ENCODE results near the gene PRSS8.
"Not testable (repeated sequence)": the region's sequence is repeated elsewhere in the genome, so short reads cannot be mapped to it uniquely, and the experiment has no call there.

The PRSS8 gene

DNA sequence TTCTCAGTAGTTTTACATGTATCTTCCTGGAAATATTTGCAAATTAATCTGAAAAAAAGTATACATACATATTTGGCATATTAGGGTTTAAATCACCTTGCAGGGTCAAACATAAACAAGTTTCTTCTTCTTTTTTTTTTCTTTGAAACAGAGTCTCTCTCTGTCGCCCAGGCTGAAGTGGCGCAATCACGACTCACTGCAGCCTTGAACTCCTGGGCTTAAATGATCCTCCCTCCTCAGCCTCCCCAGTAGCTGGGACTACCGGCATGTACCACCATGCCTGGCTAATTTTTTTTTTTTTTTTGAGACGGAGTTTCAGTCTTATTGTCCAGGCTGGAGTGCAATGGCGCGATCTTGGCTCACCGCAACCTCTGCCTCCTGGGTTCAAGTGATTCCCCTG lies 31.8 kb upstream of the PRSS8 start:
- Histone ChIP-seq H3K36me3 (ENCODE audit: control insufficient read depth in 1 of 2, insufficient read depth in 2 of 2, low read length in 2 of 2) (no peaks in the 10 kb centered on the region), H3K9me3 (ENCODE audit: control insufficient read depth in 1 of 2, low read length in 2 of 2) (no peaks in the 10 kb centered on the region), H3K27ac (ENCODE audit: low read length) (no peak overlapping the region), H3K27me3 (ENCODE audit: low read depth, low read length) (no peaks in the 10 kb centered on the region), H3K4me1 (ENCODE audit: control insufficient read depth in 1 of 2, insufficient read depth in 2 of 2, low read length in 2 of 2) (no peaks in the 10 kb centered on the region), H3K4me3 (ENCODE audit: low read depth in 1 of 2, low read length in 2 of 2) (no peak overlapping the region)

DNA sequence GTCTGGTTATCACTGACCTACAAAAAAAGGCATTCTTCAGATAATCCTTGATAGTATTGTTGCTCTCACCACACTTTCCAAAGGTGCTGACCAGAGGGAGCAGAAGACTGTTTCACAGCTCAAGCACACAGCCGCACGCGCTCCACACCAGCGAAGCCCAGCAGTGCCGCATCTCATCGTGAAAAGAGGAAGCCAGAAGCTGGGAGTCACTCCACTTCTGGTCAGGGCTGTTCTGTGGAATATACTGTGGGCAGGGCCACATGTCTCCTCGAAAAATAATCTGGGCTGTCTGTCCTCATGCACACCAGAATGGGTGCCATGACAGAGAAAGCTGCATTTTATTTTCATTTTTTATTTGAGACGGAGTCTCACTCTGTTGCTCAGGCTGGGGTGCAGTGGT lies 21.6 kb upstream of the PRSS8 start:
- Histone ChIP-seq H3K4me3 (ENCODE audit: low read depth in 1 of 2, low read length in 2 of 2) (no peak overlapping the region), H3K4me1 (ENCODE audit: control insufficient read depth in 1 of 2, insufficient read depth in 2 of 2, low read length in 2 of 2) (no peaks in the 10 kb centered on the region), H3K36me3 (ENCODE audit: control insufficient read depth in 1 of 2, insufficient read depth in 2 of 2, low read length in 2 of 2) (no peaks in the 10 kb centered on the region), H3K27ac (ENCODE audit: low read length) (no peak overlapping the region), H3K27me3 (ENCODE audit: low read depth, low read length) (no peaks in the 10 kb centered on the region), H3K9me3 (ENCODE audit: control insufficient read depth in 1 of 2, low read length in 2 of 2) (no peaks in the 10 kb centered on the region)

DNA sequence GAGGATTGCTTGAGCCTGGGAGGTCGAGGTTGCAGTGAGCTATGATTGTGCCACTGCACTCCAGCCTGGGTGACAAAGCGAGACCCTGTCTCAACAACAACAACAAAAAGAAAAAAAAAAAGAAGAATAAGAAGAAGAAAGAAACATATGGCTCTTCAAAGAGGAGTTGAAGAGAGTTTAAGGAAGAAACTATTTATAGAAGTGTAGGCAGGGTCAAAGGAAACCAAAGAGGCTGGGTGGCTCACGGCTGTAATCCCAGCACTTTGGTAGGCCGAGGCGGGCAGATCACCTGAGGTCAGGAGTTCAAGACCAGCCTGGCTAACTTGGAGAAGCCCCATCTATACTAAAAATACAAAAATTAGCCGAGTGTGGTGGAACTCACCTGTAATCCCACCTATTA lies 15.4 kb upstream of the PRSS8 start:
- H3K27ac ChIP-seq (ENCODE audit: low read length); H3K27me3 ChIP-seq (ENCODE audit: low read depth, low read length): not testable (repeated sequence)

DNA sequence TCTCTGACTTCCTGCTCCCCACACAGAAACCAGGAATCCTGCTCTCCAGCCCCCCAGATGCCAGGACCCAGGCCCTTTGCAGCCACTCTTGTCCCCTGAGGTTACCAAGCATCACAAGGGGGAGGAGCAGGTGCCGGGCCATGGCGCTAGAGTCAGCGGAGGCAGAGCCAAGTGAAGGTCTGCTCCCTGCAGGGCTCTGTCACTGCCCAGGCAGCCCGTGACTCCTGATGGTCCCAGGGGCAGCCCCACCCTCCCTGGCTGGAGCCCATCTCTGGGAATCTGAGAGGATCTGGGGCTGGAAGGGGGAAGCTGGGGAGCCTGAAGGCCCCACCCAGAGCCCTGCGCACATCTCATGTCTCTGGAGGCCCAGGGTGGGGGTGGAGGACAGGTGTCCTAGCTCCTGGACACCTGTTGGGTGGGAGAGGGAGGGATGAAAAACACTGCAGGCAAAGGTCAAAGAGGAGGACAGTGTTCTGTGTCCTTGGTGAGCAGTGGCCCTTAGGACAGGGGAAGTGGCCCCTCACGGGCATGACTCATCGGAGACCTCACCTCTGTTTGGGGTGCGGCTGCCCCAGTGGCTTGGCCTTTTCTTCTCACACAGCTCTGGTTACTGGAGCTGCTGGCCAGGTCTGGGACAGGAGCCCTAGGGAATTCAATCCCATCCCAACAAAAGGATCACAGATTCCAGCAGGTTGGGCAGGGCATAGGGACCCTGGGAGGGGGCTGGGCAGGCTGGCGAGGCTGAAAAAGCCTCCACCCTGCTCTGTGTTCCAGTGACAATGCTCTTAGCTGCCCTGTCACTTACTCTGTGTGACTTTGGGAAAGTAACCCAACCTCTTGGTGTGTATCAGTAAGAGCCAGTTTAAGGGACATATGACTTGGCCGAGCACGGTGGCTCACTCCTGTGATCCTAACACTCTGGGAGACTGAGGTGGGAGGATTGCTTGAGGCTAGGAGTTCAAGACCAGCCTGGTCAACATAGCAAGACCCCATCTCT lies 14.7 kb upstream of the PRSS8 start, which contains the start of gene PRSS36:
TSS of gene PRSS36 (minus strand) at position 173 of the 997 bp plus-strand sequence. CDS start at position 142, 31 bp downstream.
- no peaks in the 10 kb centered on the region for H3K9me3 ChIP-seq (ENCODE audit: control insufficient read depth in 1 of 2, low read length in 2 of 2)
- no peak within 1 kb of the TSS for H3K4me3 ChIP-seq (ENCODE audit: low read depth in 1 of 2, low read length in 2 of 2)
- no peaks in the 10 kb centered on the region for H3K27me3 ChIP-seq (ENCODE audit: low read depth, low read length)
- H3K36me3 ChIP-seq (ENCODE audit: control insufficient read depth in 1 of 2, insufficient read depth in 2 of 2, low read length in 2 of 2) = no peaks in the 10 kb centered on the region
- no peak within 1 kb of the TSS for H3K27ac ChIP-seq (ENCODE audit: low read length)
- no peaks in the 10 kb centered on the region for H3K4me1 ChIP-seq (ENCODE audit: control insufficient read depth in 1 of 2, insufficient read depth in 2 of 2, low read length in 2 of 2)

More for the DNA sequence above, 15.4 kb upstream of the PRSS8 start:
- not testable (repeated sequence) for H3K4me3 ChIP-seq (ENCODE audit: low read depth in 1 of 2, low read length in 2 of 2); H3K36me3 ChIP-seq (ENCODE audit: control insufficient read depth in 1 of 2, insufficient read depth in 2 of 2, low read length in 2 of 2); H3K4me1 ChIP-seq (ENCODE audit: control insufficient read depth in 1 of 2, insufficient read depth in 2 of 2, low read length in 2 of 2); H3K9me3 ChIP-seq (ENCODE audit: control insufficient read depth in 1 of 2, low read length in 2 of 2)

DNA sequence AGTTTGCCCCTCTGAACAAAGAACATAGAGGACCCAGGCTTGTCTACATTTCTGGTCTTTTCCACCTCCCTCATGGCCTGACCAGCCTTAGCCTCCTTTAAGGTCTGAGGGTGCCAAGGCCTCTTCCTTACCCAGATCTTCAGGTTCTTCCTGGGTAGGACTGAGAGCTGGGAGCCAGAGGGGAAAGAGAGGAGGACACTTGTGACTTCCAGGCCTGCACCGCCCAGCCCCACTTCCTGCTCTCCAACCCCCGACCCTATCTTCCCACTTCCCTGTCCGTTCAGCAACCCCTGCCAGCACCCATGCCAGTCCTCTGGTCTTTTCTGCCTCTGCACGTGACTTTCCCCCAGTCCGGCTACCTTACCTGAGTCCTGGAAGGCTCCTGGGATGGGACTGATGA lies 13.8 kb upstream of the PRSS8 start:
- H3K9me3 ChIP-seq (ENCODE audit: control insufficient read depth in 1 of 2, low read length in 2 of 2) = no peaks in the 10 kb centered on the region
- H3K27me3 ChIP-seq (ENCODE audit: low read depth, low read length) = no peaks in the 10 kb centered on the region
- no peaks in the 10 kb centered on the region for H3K36me3 ChIP-seq (ENCODE audit: control insufficient read depth in 1 of 2, insufficient read depth in 2 of 2, low read length in 2 of 2)
- H3K4me3 ChIP-seq (ENCODE audit: low read depth in 1 of 2, low read length in 2 of 2) = no peak overlapping the region
- no peak overlapping the region for H3K27ac ChIP-seq (ENCODE audit: low read length)
- H3K4me1 ChIP-seq (ENCODE audit: control insufficient read depth in 1 of 2, insufficient read depth in 2 of 2, low read length in 2 of 2) = no peaks in the 10 kb centered on the region

- no peaks in the 10 kb centered on the region for H3K4me1 ChIP-seq (ENCODE audit: control insufficient read depth in 1 of 2, insufficient read depth in 2 of 2, low read length in 2 of 2)
- no peaks in the 10 kb centered on the region for H3K9me3 ChIP-seq (ENCODE audit: control insufficient read depth in 1 of 2, low read length in 2 of 2)
- no peak overlapping the region for H3K4me3 ChIP-seq (ENCODE audit: low read depth in 1 of 2, low read length in 2 of 2)
- H3K27ac ChIP-seq (ENCODE audit: low read length) = no peak overlapping the region
- H3K27me3 ChIP-seq (ENCODE audit: low read depth, low read length) = no peaks in the 10 kb centered on the region
- no peaks in the 10 kb centered on the region for H3K36me3 ChIP-seq (ENCODE audit: control insufficient read depth in 1 of 2, insufficient read depth in 2 of 2, low read length in 2 of 2)
Measured at GRCh38 chr16:31148896-31149295, 13.4 kb upstream of the PRSS8 start.

DNA sequence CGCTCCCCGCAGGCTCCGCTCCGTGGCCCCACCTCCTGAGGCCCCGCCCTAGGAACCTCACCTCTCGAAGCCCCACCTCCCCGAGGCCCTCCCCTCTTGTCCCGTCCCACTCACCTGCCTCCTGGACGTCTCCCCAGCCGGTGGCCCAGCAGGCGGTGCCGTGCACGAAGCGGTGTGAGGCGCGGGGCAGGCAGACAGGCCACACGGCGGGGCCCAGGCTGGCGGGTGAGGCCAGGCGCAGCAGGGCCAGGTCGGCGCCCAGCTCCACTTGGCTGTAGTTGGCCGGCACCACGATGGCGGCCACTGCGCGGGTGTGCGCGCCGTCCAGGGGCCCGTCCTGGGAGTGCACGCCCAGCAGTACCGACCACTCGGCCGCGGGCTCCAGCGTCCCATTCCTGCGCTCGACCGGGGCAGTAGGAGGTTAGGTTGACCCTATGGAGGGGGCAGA lies 12.8 kb upstream of the PRSS8 start:
- Histone ChIP-seq H3K27ac (ENCODE audit: low read length) (no peak overlapping the region), H3K27me3 (ENCODE audit: low read depth, low read length) (no peaks in the 10 kb centered on the region), H3K36me3 (ENCODE audit: control insufficient read depth in 1 of 2, insufficient read depth in 2 of 2, low read length in 2 of 2) (no peaks in the 10 kb centered on the region), H3K4me1 (ENCODE audit: control insufficient read depth in 1 of 2, insufficient read depth in 2 of 2, low read length in 2 of 2) (no peaks in the 10 kb centered on the region), H3K4me3 (ENCODE audit: low read depth in 1 of 2, low read length in 2 of 2) (no peak overlapping the region), H3K9me3 (ENCODE audit: control insufficient read depth in 1 of 2, low read length in 2 of 2) (no peaks in the 10 kb centered on the region)

GRCh38 chr16:31147574-31147973 lies 12.0 kb upstream of the PRSS8 start:
- Histone ChIP-seq H3K9me3 (ENCODE audit: control insufficient read depth in 1 of 2, low read length in 2 of 2) (no peaks in the 10 kb centered on the region), H3K27me3 (ENCODE audit: low read depth, low read length) (no peaks in the 10 kb centered on the region), H3K4me3 (ENCODE audit: low read depth in 1 of 2, low read length in 2 of 2) (no peak overlapping the region), H3K27ac (ENCODE audit: low read length) (no peak overlapping the region), H3K36me3 (ENCODE audit: control insufficient read depth in 1 of 2, insufficient read depth in 2 of 2, low read length in 2 of 2) (no peaks in the 10 kb centered on the region), H3K4me1 (ENCODE audit: control insufficient read depth in 1 of 2, insufficient read depth in 2 of 2, low read length in 2 of 2) (peaks cover 0 to 6% of the 10 kb centered on the region in 2 donors)

DNA sequence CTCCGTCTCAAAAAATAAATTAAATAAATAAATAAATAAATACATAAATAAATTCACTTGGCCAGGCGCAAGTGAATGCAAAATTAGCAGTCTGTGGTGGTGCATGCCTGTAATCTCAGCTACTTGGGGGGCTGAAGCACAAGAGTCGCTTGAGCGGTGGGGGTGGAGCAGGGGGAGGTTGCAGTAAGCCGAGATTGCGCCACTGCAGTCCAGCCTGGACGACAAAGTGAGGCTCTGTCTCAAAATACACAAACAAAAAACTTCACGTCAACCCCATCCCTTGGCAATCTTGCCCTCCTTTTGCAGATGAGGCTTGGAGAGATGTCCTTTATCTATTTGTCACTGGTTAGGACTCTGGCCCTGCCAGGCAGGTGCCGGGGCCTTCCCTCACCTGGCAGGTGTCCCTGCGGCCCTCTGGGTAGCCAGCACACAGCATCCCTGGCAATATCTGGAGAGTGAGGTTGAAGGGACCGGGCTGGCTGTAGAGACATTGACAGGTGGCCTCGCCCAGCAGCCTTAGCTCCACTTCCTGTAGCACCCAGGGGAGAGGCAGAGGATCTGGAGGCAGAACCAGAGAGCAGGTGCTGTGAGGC lies 10.0 kb upstream of the PRSS8 start:
- H3K36me3 ChIP-seq (ENCODE audit: control insufficient read depth in 1 of 2, insufficient read depth in 2 of 2, low read length in 2 of 2) = no peaks in the 10 kb centered on the region
- no peak overlapping the region for H3K4me3 ChIP-seq (ENCODE audit: low read depth in 1 of 2, low read length in 2 of 2)
- H3K9me3 ChIP-seq (ENCODE audit: control insufficient read depth in 1 of 2, low read length in 2 of 2) = no peaks in the 10 kb centered on the region
- no peaks in the 10 kb centered on the region for H3K27me3 ChIP-seq (ENCODE audit: low read depth, low read length)
- peaks cover 5 to 19% of the 10 kb centered on the region in 2 donors for H3K4me1 ChIP-seq (ENCODE audit: control insufficient read depth in 1 of 2, insufficient read depth in 2 of 2, low read length in 2 of 2)
- H3K27ac ChIP-seq (ENCODE audit: low read length) = no peak overlapping the region

- not testable (repeated sequence) for H3K27ac ChIP-seq (ENCODE audit: low read length); H3K4me3 ChIP-seq (ENCODE audit: low read depth in 1 of 2, low read length in 2 of 2); H3K9me3 ChIP-seq (ENCODE audit: control insufficient read depth in 1 of 2, low read length in 2 of 2); H3K36me3 ChIP-seq (ENCODE audit: control insufficient read depth in 1 of 2, insufficient read depth in 2 of 2, low read length in 2 of 2); H3K27me3 ChIP-seq (ENCODE audit: low read depth, low read length)
- H3K4me1 ChIP-seq (ENCODE audit: control insufficient read depth in 1 of 2, insufficient read depth in 2 of 2, low read length in 2 of 2) = peaks cover 5 to 19% of the 10 kb centered on the region in 2 donors
Measured at GRCh38 chr16:31144418-31144817, 8.9 kb upstream of the PRSS8 start.

DNA sequence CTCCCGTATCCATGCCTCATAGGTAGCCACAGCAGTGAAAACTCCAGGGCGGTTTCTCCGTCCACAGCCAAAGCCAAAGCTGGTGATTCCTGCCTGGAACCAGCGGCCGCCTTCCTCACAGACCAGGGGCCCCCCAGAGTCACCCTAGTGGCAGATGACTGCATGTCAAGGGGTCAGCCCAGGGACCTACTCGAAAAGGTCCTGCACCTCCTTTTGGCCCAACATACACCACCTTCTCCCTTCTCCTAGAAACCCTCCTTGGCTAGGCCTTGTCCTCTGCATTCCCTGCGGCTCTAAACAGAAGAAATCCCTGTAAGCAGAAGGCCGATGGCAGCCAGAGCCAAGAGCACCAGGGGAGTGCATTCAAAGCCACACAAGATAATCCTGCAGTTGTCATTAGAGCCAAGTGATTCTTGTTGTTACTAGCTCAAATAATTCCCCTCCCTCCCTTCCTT lies 8.2 kb upstream of the PRSS8 start:
- no peak overlapping the region for H3K27ac ChIP-seq (ENCODE audit: low read length)
- no peaks in the 10 kb centered on the region for H3K36me3 ChIP-seq (ENCODE audit: control insufficient read depth in 1 of 2, insufficient read depth in 2 of 2, low read length in 2 of 2)
- no peaks in the 10 kb centered on the region for H3K27me3 ChIP-seq (ENCODE audit: low read depth, low read length)
- H3K9me3 ChIP-seq (ENCODE audit: control insufficient read depth in 1 of 2, low read length in 2 of 2) = no peaks in the 10 kb centered on the region
- H3K4me1 ChIP-seq (ENCODE audit: control insufficient read depth in 1 of 2, insufficient read depth in 2 of 2, low read length in 2 of 2) = peaks cover 5 to 19% of the 10 kb centered on the region in 2 donors
- no peak overlapping the region for H3K4me3 ChIP-seq (ENCODE audit: low read depth in 1 of 2, low read length in 2 of 2)
